ENCODE results near the gene TRIM39. TPM values are rescaled to one million over a fixed set of nuclear protein-coding genes. Genes with fewer than 3 reads are reported as not detected.

Gene TRIM39
- total RNA-seq, 1 donor from 2014 or later: 11.5 TPM

DNA sequence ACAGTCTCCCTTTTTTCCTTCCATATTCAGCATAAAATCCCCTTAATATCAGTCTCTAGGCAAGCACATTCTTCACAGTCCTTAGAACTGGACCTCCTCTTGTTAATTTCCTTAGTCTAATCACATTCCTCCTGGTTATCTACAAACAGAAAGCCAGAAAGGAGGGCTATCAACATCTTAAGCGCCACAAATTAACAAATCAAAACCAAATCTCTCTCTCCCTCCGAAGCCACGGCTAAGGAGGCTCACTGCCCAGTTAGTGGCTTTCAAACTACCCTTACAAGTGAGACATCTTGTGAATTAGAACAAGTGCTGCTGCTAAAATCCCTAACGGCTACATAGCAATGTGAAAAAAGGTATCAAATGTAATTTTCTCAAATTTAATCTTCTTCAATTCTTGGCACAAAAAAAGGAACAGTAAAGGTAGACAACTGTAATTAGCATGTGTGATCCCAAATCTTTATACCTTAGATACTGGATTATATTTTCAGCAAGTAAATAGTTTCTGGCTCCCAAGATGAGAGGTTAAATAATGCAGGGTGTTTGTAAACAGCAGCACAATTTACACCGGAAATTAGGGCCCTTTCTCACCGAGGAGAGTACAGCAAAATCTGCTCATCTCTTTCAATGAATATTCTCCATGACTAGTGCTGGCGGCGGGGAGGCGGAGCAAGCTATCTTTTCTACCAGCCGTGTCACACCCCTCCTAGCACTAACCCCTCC is 1.4 kb upstream of the TRIM39 start:
- intact Hi-C loops (cut with DNase I): no loop called here
- Histone ChIP-seq H3K4me1 (peaks cover 38% of the 10 kb centered on the region), H3K27ac (peak overlapping the region; percentile 99), H3K4me3 (peak overlapping the region; percentile 99), H3K27me3 (no peaks in the 10 kb centered on the region), H3K9me3 (no peaks in the 10 kb centered on the region), H3K36me3 (peaks cover 12% of the 10 kb centered on the region)
- ATAC-seq (peak; percentile 37), DNase-seq (no peak)
- TF ChIP-seq, protein P1, sequence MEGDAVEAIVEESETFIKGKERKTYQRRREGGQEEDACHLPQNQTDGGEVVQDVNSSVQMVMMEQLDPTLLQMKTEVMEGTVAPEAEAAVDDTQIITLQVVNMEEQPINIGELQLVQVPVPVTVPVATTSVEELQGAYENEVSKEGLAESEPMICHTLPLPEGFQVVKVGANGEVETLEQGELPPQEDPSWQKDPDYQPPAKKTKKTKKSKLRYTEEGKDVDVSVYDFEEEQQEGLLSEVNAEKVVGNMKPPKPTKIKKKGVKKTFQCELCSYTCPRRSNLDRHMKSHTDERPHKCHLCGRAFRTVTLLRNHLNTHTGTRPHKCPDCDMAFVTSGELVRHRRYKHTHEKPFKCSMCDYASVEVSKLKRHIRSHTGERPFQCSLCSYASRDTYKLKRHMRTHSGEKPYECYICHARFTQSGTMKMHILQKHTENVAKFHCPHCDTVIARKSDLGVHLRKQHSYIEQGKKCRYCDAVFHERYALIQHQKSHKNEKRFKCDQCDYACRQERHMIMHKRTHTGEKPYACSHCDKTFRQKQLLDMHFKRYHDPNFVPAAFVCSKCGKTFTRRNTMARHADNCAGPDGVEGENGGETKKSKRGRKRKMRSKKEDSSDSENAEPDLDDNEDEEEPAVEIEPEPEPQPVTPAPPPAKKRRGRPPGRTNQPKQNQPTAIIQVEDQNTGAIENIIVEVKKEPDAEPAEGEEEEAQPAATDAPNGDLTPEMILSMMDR (IDR thresholded peaks at IDR 0.05): no peak

DNA sequence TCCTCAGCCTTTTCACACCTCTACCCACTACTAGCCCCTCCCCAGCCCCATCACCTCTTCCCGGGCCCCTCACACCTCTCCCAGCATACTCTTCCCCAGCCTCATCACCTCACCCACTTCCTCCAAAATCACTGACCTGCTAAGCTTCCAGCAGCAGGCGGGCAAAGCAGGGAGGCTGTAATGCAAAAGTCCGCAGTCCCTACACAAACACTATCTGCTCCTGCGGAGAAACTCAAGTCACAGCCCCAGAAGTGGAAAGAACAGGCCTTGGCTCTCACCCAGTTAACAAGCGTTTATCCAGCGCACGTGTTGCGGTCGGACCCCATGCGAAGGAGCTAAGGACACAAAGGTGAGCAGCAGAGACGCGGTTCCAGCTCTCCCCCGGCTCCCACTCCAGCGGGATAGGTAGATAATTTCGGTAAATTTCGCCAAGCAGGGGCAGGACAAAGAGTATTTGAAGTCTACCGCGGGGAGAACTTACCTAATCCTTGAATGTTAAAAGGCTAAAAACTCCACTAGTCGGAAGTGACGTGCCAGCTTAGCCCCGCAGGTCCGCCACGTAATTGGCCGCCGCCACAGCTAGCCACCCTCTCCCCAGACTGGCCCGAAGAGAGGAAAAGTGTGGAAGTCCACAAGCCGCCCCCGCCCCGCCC is 728 bp upstream of the TRIM39 start:
- Histone ChIP-seq H3K27ac (peak overlapping the region; percentile 99), H3K27me3 (no peaks in the 10 kb centered on the region), H3K4me1 (peaks cover 36% of the 10 kb centered on the region), H3K4me3 (peak overlapping the region; percentile 99), H3K36me3 (peaks cover 19% of the 10 kb centered on the region), H3K9me3 (no peaks in the 10 kb centered on the region)
- ATAC-seq: peak; percentile 83
- DNase-seq: peak; percentile 63
- intact Hi-C loops (cut with DNase I): no loop called here
- TF ChIP-seq, protein P1 (IDR thresholded peaks at IDR 0.05): no peak

DNA sequence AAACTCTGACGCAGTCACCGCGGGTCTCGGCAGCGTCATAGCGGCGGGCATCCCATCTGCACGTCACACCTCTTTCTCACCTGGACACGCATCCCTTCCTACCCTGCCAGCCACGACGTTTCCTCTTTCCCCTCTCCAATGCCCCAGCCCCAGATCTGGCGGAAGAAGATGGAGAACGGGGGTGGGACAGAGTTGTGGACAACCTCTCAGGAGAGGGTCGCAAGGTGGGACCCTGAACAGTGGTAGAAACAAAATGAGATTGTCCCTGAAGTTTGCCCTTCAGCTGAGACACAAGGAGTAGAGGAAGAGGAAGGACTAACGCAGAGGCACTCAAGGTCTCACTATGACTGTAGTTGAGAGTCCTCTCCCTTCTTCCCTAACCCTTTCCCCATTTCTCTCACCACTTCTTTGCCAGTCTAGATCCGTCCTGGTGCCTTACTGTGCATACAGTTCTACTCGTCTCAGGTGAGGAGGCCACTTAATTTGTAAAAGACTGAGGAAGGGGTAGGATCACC is 562 bp downstream of the TRIM39 start:
- TF ChIP-seq, protein P1 (IDR thresholded peaks at IDR 0.05): no peak
- Histone ChIP-seq H3K4me3 (peak overlapping the region; percentile 99), H3K36me3 (peaks cover 32% of the 10 kb centered on the region), H3K4me1 (peaks cover 30% of the 10 kb centered on the region), H3K27ac (peak overlapping the region; percentile 99), H3K27me3 (no peaks in the 10 kb centered on the region), H3K9me3 (no peaks in the 10 kb centered on the region)
- intact Hi-C loops (cut with DNase I): no loop called here
- ATAC-seq: no peak
- DNase-seq: no peak

DNA sequence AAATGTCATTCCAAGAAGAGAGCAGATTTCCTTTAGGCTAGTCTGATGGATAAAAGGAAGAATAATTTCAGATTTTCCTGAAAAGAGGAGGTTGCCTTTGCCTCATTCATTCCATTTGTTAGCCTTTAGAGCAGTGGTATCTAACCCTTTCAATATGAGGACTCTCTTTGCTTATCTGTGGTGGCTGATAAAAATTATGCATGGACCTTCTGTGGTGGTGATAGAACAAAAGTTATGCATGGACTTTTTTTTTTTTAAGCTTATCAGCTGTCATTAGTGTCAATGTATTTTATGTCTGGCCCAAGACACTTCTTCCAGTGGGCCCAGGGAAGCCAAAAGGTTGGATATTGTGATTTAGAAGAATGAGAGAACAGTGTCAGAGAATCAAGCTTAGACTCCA is 1.7 kb downstream of the TRIM39 start:
- intact Hi-C loops (cut with DNase I): no loop called here
- H3K4me3 ChIP-seq: no peak overlapping the region
- no peaks in the 10 kb centered on the region for H3K9me3 ChIP-seq
- peaks cover 30% of the 10 kb centered on the region for H3K4me1 ChIP-seq
- TF ChIP-seq, protein P1 (IDR thresholded peaks at IDR 0.05): no peak
- no peak overlapping the region for H3K27ac ChIP-seq
- no peaks in the 10 kb centered on the region for H3K27me3 ChIP-seq
- ATAC-seq (no peak), DNase-seq (no peak)
- H3K36me3 ChIP-seq: peaks cover 40% of the 10 kb centered on the region

DNA sequence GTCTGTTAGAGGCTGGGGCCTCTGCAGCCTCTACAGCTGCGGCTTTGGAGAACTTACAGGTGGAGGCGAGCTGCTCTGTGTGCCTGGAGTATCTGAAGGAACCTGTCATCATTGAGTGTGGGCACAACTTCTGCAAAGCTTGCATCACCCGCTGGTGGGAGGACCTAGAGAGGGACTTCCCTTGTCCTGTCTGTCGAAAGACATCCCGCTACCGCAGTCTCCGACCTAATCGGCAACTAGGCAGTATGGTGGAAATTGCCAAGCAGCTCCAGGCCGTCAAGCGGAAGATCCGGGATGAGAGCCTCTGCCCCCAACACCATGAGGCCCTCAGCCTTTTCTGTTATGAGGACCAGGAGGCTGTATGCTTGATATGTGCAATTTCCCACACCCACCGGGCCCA is 2.6 kb downstream of the TRIM39 start:
- DNase-seq (peak; percentile 74), ATAC-seq (peak; percentile 7)
- Histone ChIP-seq H3K4me3 (no peak overlapping the region), H3K36me3 (peaks cover 48% of the 10 kb centered on the region), H3K27ac (no peak overlapping the region), H3K4me1 (peaks cover 23% of the 10 kb centered on the region), H3K27me3 (no peaks in the 10 kb centered on the region), H3K9me3 (no peaks in the 10 kb centered on the region)
- TF ChIP-seq, protein P1 (IDR thresholded peaks at IDR 0.05): no peak
- intact Hi-C loops (cut with DNase I): no loop called here
